ENCODE measurements around the gene CDK5RAP1. TPM values are rescaled to one million over a fixed set of nuclear protein-coding genes. Genes with fewer than 3 reads are reported as not detected.
A peak's percentile ranks its signal among the peaks of the same experiment; 100 is the strongest.

CDK5RAP1 gene
- total RNA-seq, 1 donor from 2014 or later: 49.1 TPM

GRCh38 chr20:33410081-33410742 is 8.9 kb upstream of the CDK5RAP1 start:
- peaks cover 7% of the 10 kb centered on the region for H3K36me3 Mint-ChIP-seq (ENCODE audit: low read depth)
- no peaks in the 10 kb centered on the region for H3K4me1 Mint-ChIP-seq (ENCODE audit: low read depth)
- no peaks in the 10 kb centered on the region for H3K27me3 Mint-ChIP-seq (ENCODE audit: insufficient read depth)
- no peak for DNase-seq (ENCODE audit: low spot score)
- H3K27ac Mint-ChIP-seq: no peak overlapping the region
- intact Hi-C loops (cut with micrococcal nuclease): no loop called here
- H3K9me3 Mint-ChIP-seq: no peaks in the 10 kb centered on the region
- no peak overlapping the region for H3K4me3 Mint-ChIP-seq

DNA sequence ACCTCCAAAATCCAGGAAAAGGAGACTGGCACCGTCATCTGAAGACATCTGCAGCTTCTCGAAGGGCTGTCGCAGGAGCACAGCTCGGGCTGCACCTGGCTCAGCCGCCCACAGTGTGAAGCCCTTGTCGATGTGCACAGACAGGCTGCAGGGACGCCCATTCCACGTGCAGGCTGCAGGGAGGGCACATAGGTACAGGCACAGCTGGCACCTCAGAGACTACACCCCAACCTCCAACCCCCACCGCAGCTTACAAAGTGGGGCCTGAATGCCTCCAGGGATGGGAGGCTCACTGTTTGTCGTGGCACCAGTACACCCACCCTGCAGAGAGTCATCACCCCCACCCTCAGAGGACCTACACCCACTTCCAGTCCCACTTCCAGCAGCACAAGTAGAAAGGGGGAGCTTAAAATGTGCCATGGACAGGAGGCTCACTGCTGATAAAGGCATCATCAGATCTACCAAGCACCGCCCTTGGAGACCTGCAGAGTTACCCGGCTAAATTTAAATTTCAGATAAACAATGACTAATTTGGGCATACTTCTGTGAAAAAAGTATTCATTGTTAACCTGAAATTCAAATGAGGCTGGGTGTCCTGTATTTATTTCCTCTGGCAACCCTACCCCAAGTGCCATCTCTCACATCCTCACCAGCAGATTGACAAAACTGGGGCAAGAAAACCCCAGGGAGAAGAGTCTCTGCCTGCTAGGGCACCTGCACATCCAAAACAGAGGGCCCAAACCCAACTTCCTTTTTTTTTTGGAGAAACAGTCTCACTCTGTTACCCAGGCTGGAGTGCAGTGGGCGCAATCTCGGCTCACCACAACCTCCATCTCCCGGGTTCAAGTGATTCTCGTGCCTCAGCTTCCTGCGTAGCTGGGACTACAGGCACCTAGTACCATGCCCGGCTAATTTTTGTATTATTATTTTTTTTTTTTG is 7.7 kb upstream of the CDK5RAP1 start:
- Mint-ChIP-seq H3K27ac (no peak overlapping the region), H3K9me3 (no peaks in the 10 kb centered on the region), H3K4me1 (ENCODE audit: low read depth) (no peaks in the 10 kb centered on the region), H3K4me3 (no peak overlapping the region), H3K27me3 (ENCODE audit: insufficient read depth) (no peaks in the 10 kb centered on the region), H3K36me3 (ENCODE audit: low read depth) (peaks cover 10% of the 10 kb centered on the region)
- no peak for DNase-seq (ENCODE audit: low spot score)
- intact Hi-C loops (cut with micrococcal nuclease): no loop called here

- intact Hi-C loops (cut with micrococcal nuclease): no loop called here
Measured at GRCh38 chr20:33408313-33408712, 7.0 kb upstream of the CDK5RAP1 start.

GRCh38 chr20:33407796-33408195 is 6.5 kb upstream of the CDK5RAP1 start:
- Mint-ChIP-seq H3K27ac (no peak overlapping the region), H3K4me1 (ENCODE audit: low read depth) (no peaks in the 10 kb centered on the region), H3K27me3 (ENCODE audit: insufficient read depth) (no peaks in the 10 kb centered on the region), H3K9me3 (no peaks in the 10 kb centered on the region), H3K4me3 (no peak overlapping the region), H3K36me3 (ENCODE audit: low read depth) (peaks cover 10% of the 10 kb centered on the region)
- no peak for DNase-seq (ENCODE audit: low spot score)
- intact Hi-C loops (cut with micrococcal nuclease): no loop called here

More at GRCh38 chr20:33408313-33408712, 7.0 kb upstream of the CDK5RAP1 start:
- Mint-ChIP-seq H3K4me1 (ENCODE audit: low read depth) (no peaks in the 10 kb centered on the region), H3K27ac (no peak overlapping the region), H3K9me3 (no peaks in the 10 kb centered on the region), H3K27me3 (ENCODE audit: insufficient read depth) (no peaks in the 10 kb centered on the region), H3K36me3 (ENCODE audit: low read depth) (peaks cover 10% of the 10 kb centered on the region), H3K4me3 (no peak overlapping the region)
- DNase-seq (ENCODE audit: low spot score): no peak

GRCh38 chr20:33407251-33407650 is 5.9 kb upstream of the CDK5RAP1 start:
- Mint-ChIP-seq H3K27ac (no peak overlapping the region), H3K4me3 (no peak overlapping the region), H3K9me3 (no peaks in the 10 kb centered on the region), H3K4me1 (ENCODE audit: low read depth) (peaks cover 4% of the 10 kb centered on the region), H3K36me3 (ENCODE audit: low read depth) (peaks cover 10% of the 10 kb centered on the region), H3K27me3 (ENCODE audit: insufficient read depth) (no peaks in the 10 kb centered on the region)
- DNase-seq (ENCODE audit: low spot score): no peak
- intact Hi-C loops (cut with micrococcal nuclease): no loop called here

GRCh38 chr20:33404281-33404680 is 3.0 kb upstream of the CDK5RAP1 start:
- intact Hi-C loops (cut with micrococcal nuclease): loop anchor here (5.0 kb wide), 1 partner anchor 432 kb away; no protein-coding TSS in a partner anchor
- Mint-ChIP-seq H3K4me3 (peak overlapping the region; percentile 41), H3K36me3 (ENCODE audit: low read depth) (peaks cover 6% of the 10 kb centered on the region), H3K4me1 (ENCODE audit: low read depth) (peaks cover 17% of the 10 kb centered on the region), H3K27me3 (ENCODE audit: insufficient read depth) (no peaks in the 10 kb centered on the region), H3K27ac (no peak overlapping the region), H3K9me3 (no peaks in the 10 kb centered on the region)
- no peak for DNase-seq (ENCODE audit: low spot score)

DNA sequence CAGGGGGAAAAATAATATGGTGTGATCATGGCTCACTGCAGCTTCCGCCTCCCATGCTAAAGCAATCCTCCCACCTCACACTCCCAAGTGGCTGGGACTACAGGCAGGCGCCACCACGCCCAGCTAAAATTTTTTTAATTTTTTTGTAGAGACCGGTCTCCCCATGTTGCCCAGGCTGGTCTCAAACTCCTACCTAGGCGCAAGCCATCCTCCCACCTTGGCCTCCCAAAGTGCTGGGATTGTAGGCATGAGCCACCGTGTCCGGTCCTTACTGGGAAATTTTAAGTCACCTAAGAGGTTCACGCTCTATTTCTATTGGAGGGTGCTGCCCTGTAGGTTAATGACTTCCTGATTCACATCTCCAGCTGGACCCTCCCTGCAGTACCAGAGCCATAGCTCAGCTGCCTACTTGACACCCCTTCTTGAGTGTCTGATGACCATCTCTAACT is 626 bp upstream of the CDK5RAP1 start:
- peaks cover 29% of the 10 kb centered on the region for H3K4me1 Mint-ChIP-seq (ENCODE audit: low read depth)
- no peaks in the 10 kb centered on the region for H3K9me3 Mint-ChIP-seq
- intact Hi-C loops (cut with micrococcal nuclease): loop anchor here (1.0 to 5.0 kb wide), 6 partner anchors 29 to 430 kb away; partner anchors contain the start of genes SNTA1 and ZNF341
- H3K36me3 Mint-ChIP-seq (ENCODE audit: low read depth): peaks cover 2% of the 10 kb centered on the region
- H3K27ac Mint-ChIP-seq: peak overlapping the region; percentile 91
- no peaks in the 10 kb centered on the region for H3K27me3 Mint-ChIP-seq (ENCODE audit: insufficient read depth)
- no peak for DNase-seq (ENCODE audit: low spot score)
- H3K4me3 Mint-ChIP-seq: peak overlapping the region; percentile 98

DNA sequence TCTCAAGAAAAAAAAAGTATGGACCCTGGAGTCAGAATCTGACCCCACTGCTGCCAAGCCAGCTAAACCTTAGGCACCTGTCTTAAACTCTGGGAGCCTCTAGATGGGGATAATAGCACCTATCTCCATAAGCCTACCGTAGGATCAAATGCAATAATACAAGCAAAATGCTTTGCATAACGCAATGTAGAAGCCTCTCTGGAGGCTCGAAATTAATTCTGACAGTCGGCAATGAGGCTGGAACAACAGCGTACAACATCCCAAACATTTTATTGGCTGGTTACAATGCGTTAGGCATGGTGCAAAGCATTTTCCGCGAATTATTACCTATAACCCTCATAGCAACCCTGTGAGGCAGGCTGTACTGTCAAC is 521 bp downstream of the CDK5RAP1 start:
- Mint-ChIP-seq H3K4me1 (ENCODE audit: low read depth) (peaks cover 30% of the 10 kb centered on the region), H3K4me3 (peak overlapping the region; percentile 98), H3K9me3 (no peaks in the 10 kb centered on the region), H3K36me3 (ENCODE audit: low read depth) (peaks cover 8% of the 10 kb centered on the region), H3K27ac (no peak overlapping the region), H3K27me3 (ENCODE audit: insufficient read depth) (no peaks in the 10 kb centered on the region)
- intact Hi-C loops (cut with micrococcal nuclease): loop anchor here (1.0 to 5.0 kb wide), 6 partner anchors 28 to 428 kb away; partner anchors contain the start of genes SNTA1 and ZNF341
- DNase-seq (ENCODE audit: low spot score): no peak

GRCh38 chr20:33399924-33400323 is 1.4 kb downstream of the CDK5RAP1 start:
- Mint-ChIP-seq H3K4me3 (peak overlapping the region; percentile 98), H3K27me3 (ENCODE audit: insufficient read depth) (no peaks in the 10 kb centered on the region), H3K9me3 (no peaks in the 10 kb centered on the region), H3K27ac (no peak overlapping the region), H3K36me3 (ENCODE audit: low read depth) (peaks cover 9% of the 10 kb centered on the region), H3K4me1 (ENCODE audit: low read depth) (peaks cover 30% of the 10 kb centered on the region)
- no peak for DNase-seq (ENCODE audit: low spot score)
- intact Hi-C loops (cut with micrococcal nuclease): loop anchor here (2.0 to 5.0 kb wide), 4 partner anchors 27 to 428 kb away; partner anchors contain the start of gene ZNF341

GRCh38 chr20:33394718-33395117 is 6.6 kb downstream of the CDK5RAP1 start:
- Mint-ChIP-seq H3K4me1 (ENCODE audit: low read depth) (peaks cover 18% of the 10 kb centered on the region), H3K4me3 (no peak overlapping the region), H3K27ac (no peak overlapping the region), H3K9me3 (no peaks in the 10 kb centered on the region), H3K27me3 (ENCODE audit: insufficient read depth) (no peaks in the 10 kb centered on the region), H3K36me3 (ENCODE audit: low read depth) (peaks cover 38% of the 10 kb centered on the region)
- intact Hi-C loops (cut with micrococcal nuclease): no loop called here
- DNase-seq (ENCODE audit: low spot score): no peak

DNA sequence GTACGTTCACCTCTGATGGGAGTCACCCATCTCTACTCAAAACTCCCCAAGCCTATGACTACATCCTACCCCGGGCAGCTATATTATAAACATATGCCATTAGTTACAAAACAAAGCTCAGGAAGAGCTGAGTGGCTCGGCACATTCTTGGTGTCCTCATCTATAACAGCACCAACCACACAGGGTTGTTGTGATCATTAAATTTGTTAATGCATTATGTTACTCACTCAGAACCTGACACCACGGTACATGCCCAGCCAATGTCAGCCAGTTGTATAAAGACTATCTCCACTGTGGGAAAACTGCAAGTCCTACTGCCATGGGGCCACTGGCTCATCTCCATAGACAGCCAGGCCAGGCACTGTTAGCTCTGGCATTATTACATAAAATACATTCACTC is 7.7 kb downstream of the CDK5RAP1 start:
- Mint-ChIP-seq H3K4me1 (ENCODE audit: low read depth) (peaks cover 10% of the 10 kb centered on the region), H3K27me3 (ENCODE audit: insufficient read depth) (no peaks in the 10 kb centered on the region), H3K9me3 (no peaks in the 10 kb centered on the region), H3K36me3 (ENCODE audit: low read depth) (peaks cover 38% of the 10 kb centered on the region), H3K27ac (no peak overlapping the region), H3K4me3 (no peak overlapping the region)
- intact Hi-C loops (cut with micrococcal nuclease): no loop called here
- DNase-seq (ENCODE audit: low spot score): no peak

DNA sequence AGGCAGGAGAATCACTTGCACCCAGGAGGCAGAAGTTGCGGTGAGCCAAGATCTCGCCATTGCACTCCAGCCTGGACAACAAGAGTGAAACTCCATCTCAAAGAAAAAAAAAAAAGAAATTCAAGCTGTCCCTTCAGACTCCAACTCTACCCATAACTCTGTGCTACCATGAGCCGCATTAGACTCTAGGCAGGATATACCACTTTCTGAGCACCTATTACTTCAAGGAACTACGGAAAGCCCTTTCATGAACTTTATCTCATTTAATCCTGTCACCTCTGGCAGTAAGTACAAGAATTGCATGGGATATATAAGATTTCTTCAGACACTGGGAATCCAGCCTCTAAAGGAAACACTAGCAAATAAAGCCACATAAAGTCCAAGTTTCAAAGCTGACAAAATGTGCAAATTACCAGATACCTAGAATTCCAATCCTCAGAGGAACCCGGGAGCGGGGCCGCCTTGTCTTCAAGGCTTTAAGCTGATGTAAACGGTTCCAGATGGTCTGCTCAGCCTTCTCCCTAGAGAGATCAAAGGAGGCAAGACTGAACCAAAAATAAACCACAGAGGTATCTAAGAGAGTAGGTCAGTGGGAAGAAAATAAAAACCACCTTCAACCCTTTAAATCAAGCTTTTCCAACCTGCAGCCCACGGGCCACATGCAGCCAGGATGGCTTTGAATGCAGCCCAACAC is 9.4 kb downstream of the CDK5RAP1 start:
- intact Hi-C loops (cut with micrococcal nuclease): no loop called here

More for the DNA sequence above, 9.4 kb downstream of the CDK5RAP1 start:
- Mint-ChIP-seq H3K4me1 (ENCODE audit: low read depth) (peaks cover under 1% of the 10 kb centered on the region), H3K4me3 (no peak overlapping the region), H3K36me3 (ENCODE audit: low read depth) (peaks cover 42% of the 10 kb centered on the region), H3K27me3 (ENCODE audit: insufficient read depth) (no peaks in the 10 kb centered on the region), H3K9me3 (no peaks in the 10 kb centered on the region), H3K27ac (no peak overlapping the region)
- DNase-seq (ENCODE audit: low spot score): no peak
